Mononuclear cell (primary cell): ENCODE results near the gene NBPF11. TPM values are rescaled to one million over a fixed set of nuclear protein-coding genes. Genes with fewer than 3 reads are reported as not detected.
"Not testable (repeated sequence)": the region's sequence is repeated elsewhere in the genome, so short reads cannot be mapped to it uniquely, and the experiment has no call there.

Experiments used
- H3K27me3 ChIP-seq: 2 replicates; pipeline ENCODE4 v1.6.0; 2011; ENCODE audit warnings: low read length, control low read depth; ENCODE audit not compliant: insufficient read depth
- H3K4me1 ChIP-seq: 2 replicates; pipeline ENCODE4 v1.5.1; 2011; ENCODE audit warnings: mild to moderate bottlenecking, low read length, control low read depth; ENCODE audit not compliant: insufficient read depth
- H3K4me3 ChIP-seq: 2 replicates; pipeline ENCODE4 v1.5.1; 2011; ENCODE audit warnings: mild to moderate bottlenecking, low read length, moderate library complexity
- H3K9me3 ChIP-seq: 2 replicates; pipeline ENCODE4 v1.5.1; 2011; ENCODE audit warnings: low read depth, mild to moderate bottlenecking, control low read depth, low read length
- total RNA-seq: library from RNA; depleted of rRNA; stranded (reverse); fragments of >200 nt; gene quantifications from one replicate; pipeline ENCODE4 v1.2.3, GENCODE V29; 2012

The NBPF11 gene
- total RNA-seq, 1 donor = 11.3 TPM

DNA sequence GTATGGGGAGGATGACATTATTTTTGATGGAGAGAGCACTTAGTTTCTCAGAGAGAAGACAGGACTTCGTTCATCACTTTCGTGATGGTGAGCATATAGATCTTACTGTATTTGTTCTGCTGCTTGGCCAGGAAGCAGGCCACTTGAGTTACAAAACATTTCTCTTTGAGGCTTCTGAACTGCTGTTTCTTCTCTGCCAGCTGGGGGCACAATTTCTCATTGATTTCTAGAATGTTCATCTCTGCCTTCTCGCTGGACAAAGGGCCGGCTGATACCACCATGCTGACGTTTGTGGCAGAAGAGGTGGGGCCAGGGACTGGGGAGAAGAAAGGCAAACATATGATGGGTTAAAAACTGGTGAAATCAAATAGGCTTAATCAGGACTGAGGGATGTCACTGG is 31.7 kb downstream of the NBPF11 start:
- H3K4me3 ChIP-seq, H3K4me1 ChIP-seq, H3K9me3 ChIP-seq, H3K27me3 ChIP-seq: not testable (repeated sequence)

- not testable (repeated sequence) for H3K4me3 ChIP-seq, H3K27me3 ChIP-seq, H3K9me3 ChIP-seq, H3K4me1 ChIP-seq
These were observed 56.3 kb downstream of the NBPF11 start for GRCh38 chr1:148095732-148096131.

GRCh38 chr1:148086196-148086595 is 65.9 kb downstream of the NBPF11 start:
- not testable (repeated sequence) for H3K27me3 ChIP-seq, H3K4me3 ChIP-seq, H3K9me3 ChIP-seq, H3K4me1 ChIP-seq

DNA sequence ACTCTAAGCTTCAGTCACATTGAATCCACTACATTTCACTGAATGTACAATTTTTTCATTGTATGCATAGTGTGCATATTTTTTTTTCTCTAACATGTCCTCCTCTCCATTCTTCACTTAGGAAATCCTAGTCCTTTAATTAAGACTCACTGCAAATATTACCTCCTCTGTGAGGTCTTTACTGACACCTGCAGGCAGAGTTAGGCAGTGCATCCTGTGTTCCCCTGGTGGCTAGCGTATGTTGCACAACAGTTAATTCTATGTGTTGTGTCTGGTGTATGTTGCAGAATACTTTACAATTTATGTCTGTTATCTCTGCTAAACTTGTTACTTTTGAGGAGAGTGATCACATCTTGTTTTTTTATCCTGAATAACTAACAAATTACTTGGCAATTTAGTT is 70.9 kb downstream of the NBPF11 start:
- not testable (repeated sequence) for H3K4me3 ChIP-seq, H3K4me1 ChIP-seq, H3K9me3 ChIP-seq, H3K27me3 ChIP-seq

DNA sequence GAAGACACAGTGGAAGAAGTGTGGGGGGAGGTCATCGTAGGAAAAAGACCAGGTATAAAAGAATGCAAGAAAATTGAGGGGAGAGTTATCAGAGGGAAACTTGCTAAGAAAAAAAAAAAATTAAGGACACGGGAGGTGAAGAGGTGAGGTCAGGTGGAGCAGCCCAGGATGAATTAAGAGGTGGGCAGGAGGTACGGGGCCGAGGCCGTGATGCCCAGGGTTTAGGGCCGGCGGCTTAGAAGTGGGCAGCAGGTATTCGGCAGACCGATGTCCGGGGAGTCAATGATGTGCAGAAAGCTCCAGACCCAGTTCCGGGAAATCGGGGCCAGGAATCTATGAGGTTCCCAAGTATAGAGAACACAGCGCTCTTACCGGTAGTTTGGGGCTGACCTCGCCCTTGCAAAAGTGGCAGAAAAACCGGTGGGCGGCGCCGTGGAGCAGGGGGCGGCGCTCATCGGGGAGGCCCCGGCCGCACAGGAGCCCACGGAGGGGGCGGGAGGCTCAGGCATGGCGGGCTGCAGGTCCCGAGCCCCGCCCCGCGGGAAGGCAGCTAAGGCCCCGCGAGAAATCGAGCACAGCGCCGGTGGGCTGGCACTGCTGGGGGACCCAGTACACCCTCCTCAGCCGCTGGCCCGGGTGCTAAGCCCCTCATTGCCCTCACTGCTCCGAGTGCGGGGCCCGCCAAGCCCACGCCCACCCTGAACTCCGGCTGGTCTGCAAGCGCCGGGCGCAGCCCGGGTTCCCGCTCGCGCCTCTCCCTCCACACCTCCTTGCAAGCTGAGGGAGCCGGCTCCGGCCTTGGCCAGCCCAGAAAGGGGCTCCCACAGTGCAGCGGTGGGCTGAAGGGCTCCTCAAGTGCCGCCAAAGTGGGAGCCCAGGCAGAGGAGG is 73.2 kb downstream of the NBPF11 start:
- H3K27me3 ChIP-seq, H3K9me3 ChIP-seq, H3K4me1 ChIP-seq, H3K4me3 ChIP-seq: not testable (repeated sequence)

GRCh38 chr1:148078090-148078489 is 74.0 kb downstream of the NBPF11 start:
- not testable (repeated sequence) for H3K27me3 ChIP-seq, H3K4me1 ChIP-seq, H3K9me3 ChIP-seq, H3K4me3 ChIP-seq

- H3K27me3 ChIP-seq, H3K9me3 ChIP-seq, H3K4me3 ChIP-seq, H3K4me1 ChIP-seq: not testable (repeated sequence)
These were observed 74.6 kb downstream of the NBPF11 start for GRCh38 chr1:148077458-148077857.

- not testable (repeated sequence) for H3K4me3 ChIP-seq, H3K9me3 ChIP-seq, H3K4me1 ChIP-seq, H3K27me3 ChIP-seq
These were observed 78.7 kb downstream of the NBPF11 start for GRCh38 chr1:148073392-148073791.

DNA sequence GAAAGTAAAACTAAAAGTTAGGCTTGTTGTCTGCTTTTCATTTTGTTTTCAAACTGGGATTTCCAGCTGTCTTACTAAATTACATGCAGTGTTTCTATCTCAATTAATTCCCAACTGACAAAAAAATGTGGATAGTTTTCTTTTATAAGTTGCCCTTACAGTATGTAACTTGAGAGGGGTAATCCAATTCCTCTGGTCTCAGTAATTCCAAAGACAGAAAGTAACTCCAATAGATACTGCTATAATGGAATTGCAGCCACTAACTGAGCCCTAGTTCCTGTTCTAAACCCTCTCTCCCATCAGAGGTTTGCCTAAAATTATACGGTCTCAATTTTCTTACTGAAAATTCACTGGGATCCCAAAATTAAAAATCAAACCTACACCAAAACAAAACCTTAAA is 83.5 kb downstream of the NBPF11 start:
- H3K4me3 ChIP-seq, H3K4me1 ChIP-seq, H3K9me3 ChIP-seq, H3K27me3 ChIP-seq: not testable (repeated sequence)

DNA sequence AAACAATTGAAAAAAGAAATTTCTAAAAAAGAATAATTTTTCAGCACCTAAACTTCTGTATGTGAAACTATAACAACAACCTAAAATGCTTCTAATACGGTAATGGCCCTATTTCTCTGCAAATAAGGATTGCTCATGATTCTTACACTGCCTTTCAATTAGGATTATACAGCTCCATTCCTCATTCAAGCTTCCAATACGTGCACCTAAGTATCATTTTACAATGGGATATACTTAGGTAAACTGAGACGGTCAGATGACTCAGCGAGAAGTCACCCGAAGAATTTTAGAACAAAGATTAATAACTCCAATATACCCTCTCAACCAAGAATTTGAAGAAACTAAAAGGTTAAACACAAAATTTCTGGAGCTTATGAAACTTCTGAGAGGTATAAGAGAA is 83.9 kb downstream of the NBPF11 start:
- not testable (repeated sequence) for H3K4me1 ChIP-seq, H3K27me3 ChIP-seq, H3K9me3 ChIP-seq, H3K4me3 ChIP-seq

DNA sequence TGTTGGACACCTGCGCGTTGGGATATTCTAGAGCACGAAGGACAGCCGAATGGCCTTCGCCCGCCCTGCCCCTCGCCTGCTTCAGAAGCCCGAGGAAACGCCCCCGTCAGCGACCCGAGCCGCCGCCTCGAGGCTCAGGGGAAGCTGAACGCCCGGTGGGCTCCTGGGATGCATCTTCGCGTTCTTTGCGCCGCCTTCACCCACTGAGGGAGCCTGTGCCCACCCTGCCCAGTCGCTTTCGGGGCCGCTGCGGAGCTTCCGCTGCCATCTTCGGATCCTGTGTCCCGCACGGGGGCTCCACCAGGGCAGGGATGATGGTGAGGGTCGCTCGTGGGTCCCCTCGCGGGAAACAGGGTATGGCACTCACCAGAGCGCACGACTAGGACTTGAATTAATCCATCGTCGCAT is 91.8 kb downstream of the NBPF11 start:
- H3K9me3 ChIP-seq, H3K27me3 ChIP-seq, H3K4me1 ChIP-seq, H3K4me3 ChIP-seq: not testable (repeated sequence)

- not testable (repeated sequence) for H3K4me3 ChIP-seq, H3K9me3 ChIP-seq, H3K27me3 ChIP-seq, H3K4me1 ChIP-seq
These were observed 94.7 kb downstream of the NBPF11 start for GRCh38 chr1:148057384-148057783.

Other genes starting within 250 kb of the NBPF11 start
- not detected for gene GJA8, start 249.5 kb downstream of the NBPF11 start, total RNA-seq
- 22.4 TPM for gene GPR89B, start 223.9 kb downstream of the NBPF11 start, total RNA-seq